ENCODE measurements around the gene SBNO2.

Gene SBNO2

GRCh38 chr19:1222394-1222793 lies 48.3 kb upstream of the SBNO2 start:
- Histone ChIP-seq H3K9me3 (replicated peaks; ENCODE audit: insufficient read depth, low read length) (no peaks in the 10 kb centered on the region), H3K4me2 (ENCODE audit: low read depth, low read length) (no peak overlapping the region), H3K9me2 (replicated peaks; ENCODE audit: insufficient read depth, low read length) (no peaks in the 10 kb centered on the region), H3K36me3 (replicated peaks; ENCODE audit: insufficient read depth, low read length) (no peaks in the 10 kb centered on the region), H3K4me3 (ENCODE audit: low read length) (no peak overlapping the region), H3K9ac (ENCODE audit: low read length) (no peak overlapping the region), H2AFZ (ENCODE audit: low read length) (no peak overlapping the region), H3K27ac (ENCODE audit: low read length) (no peak overlapping the region), H3K79me2 (ENCODE audit: low read length) (peaks cover 16% of the 10 kb centered on the region; the same call in 1 of the 2 replicates), H4K20me1 (ENCODE audit: insufficient read depth, low read length) (no peaks in the 10 kb centered on the region), H3K4me1 (ENCODE audit: low read length) (no peaks in the 10 kb centered on the region), H3K27me3 (replicated peaks; ENCODE audit: insufficient read depth, low read length) (no peaks in the 10 kb centered on the region), H3F3A (ENCODE audit: insufficient read depth, low read length) (no peaks in the 10 kb centered on the region)
- no peak for TF ChIP-seq EZH2phosphoT487 (IDR thresholded peaks at IDR 0.05; ENCODE audit: low read length)
- TF ChIP-seq CTCF (IDR thresholded peaks at IDR 0.05; ENCODE audit: low read length): peak; percentile 3; the same call in 1 of the 2 replicates
- DNase-seq: no peak

- H3K27me3 ChIP-seq (replicated peaks; ENCODE audit: insufficient read depth, low read length): no peaks in the 10 kb centered on the region
- no peaks in the 10 kb centered on the region for H3F3A ChIP-seq (ENCODE audit: insufficient read depth, low read length)
- no peak overlapping the region for H3K27ac ChIP-seq (ENCODE audit: low read length)
- H3K4me2 ChIP-seq (ENCODE audit: low read depth, low read length): no peak overlapping the region
- peaks cover 21% of the 10 kb centered on the region for H3K79me2 ChIP-seq (ENCODE audit: low read length)
- H3K9ac ChIP-seq (ENCODE audit: low read length): no peak overlapping the region
- no peaks in the 10 kb centered on the region for H3K9me2 ChIP-seq (replicated peaks; ENCODE audit: insufficient read depth, low read length)
- TF ChIP-seq CTCF (IDR thresholded peaks at IDR 0.05; ENCODE audit: low read length) (no peak), EZH2phosphoT487 (IDR thresholded peaks at IDR 0.05; ENCODE audit: low read length) (no peak), EZH2 (optimal IDR thresholded peaks at IDR 0.05; ENCODE audit: low read depth, low read length) (no peak)
- no peak for DNase-seq
- no peaks in the 10 kb centered on the region for H3K4me1 ChIP-seq (ENCODE audit: low read length)
- H3K9me3 ChIP-seq (replicated peaks; ENCODE audit: insufficient read depth, low read length): no peaks in the 10 kb centered on the region
- no peaks in the 10 kb centered on the region for H4K20me1 ChIP-seq (ENCODE audit: insufficient read depth, low read length)
- H2AFZ ChIP-seq (ENCODE audit: low read length): no peak overlapping the region
- no peak overlapping the region for H3K4me3 ChIP-seq (ENCODE audit: low read length)
- no peaks in the 10 kb centered on the region for H3K36me3 ChIP-seq (replicated peaks; ENCODE audit: insufficient read depth, low read length)
These were observed 47.8 kb upstream of the SBNO2 start for GRCh38 chr19:1221904-1222255.

GRCh38 chr19:1220976-1221903 lies 47.2 kb upstream of the SBNO2 start:
- no peaks in the 10 kb centered on the region for H3K36me3 ChIP-seq (replicated peaks; ENCODE audit: insufficient read depth, low read length)
- H3K4me1 ChIP-seq (ENCODE audit: low read length): no peaks in the 10 kb centered on the region
- peak; percentile 54 for TF ChIP-seq CTCF (IDR thresholded peaks at IDR 0.05; ENCODE audit: low read length)
- TF ChIP-seq EZH2phosphoT487 (IDR thresholded peaks at IDR 0.05; ENCODE audit: low read length): no peak
- TF ChIP-seq EZH2 (optimal IDR thresholded peaks at IDR 0.05; ENCODE audit: low read depth, low read length): no peak
- H3K79me2 ChIP-seq (ENCODE audit: low read length): peaks cover 27% of the 10 kb centered on the region
- H3K27me3 ChIP-seq (replicated peaks; ENCODE audit: insufficient read depth, low read length): no peaks in the 10 kb centered on the region
- H3K9me2 ChIP-seq (replicated peaks; ENCODE audit: insufficient read depth, low read length): no peaks in the 10 kb centered on the region
- H2AFZ ChIP-seq (ENCODE audit: low read length): no peak overlapping the region
- H3K4me3 ChIP-seq (ENCODE audit: low read length): no peak overlapping the region
- H3K4me2 ChIP-seq (ENCODE audit: low read depth, low read length): no peak overlapping the region
- H3F3A ChIP-seq (ENCODE audit: insufficient read depth, low read length): no peaks in the 10 kb centered on the region
- H3K9ac ChIP-seq (ENCODE audit: low read length): no peak overlapping the region
- no peaks in the 10 kb centered on the region for H4K20me1 ChIP-seq (ENCODE audit: insufficient read depth, low read length)
- H3K9me3 ChIP-seq (replicated peaks; ENCODE audit: insufficient read depth, low read length): no peaks in the 10 kb centered on the region
- no peak for DNase-seq
- no peak overlapping the region for H3K27ac ChIP-seq (ENCODE audit: low read length)
